Stimulated activated CD4-positive, alpha-beta T cell treated with anti-CD3 and anti-CD28 coated beads, Interleukin-15, amount 100 ng/mL, for 48 hours (primary cell): Measurements from ENCODE around the gene ANKRD45.
"Not testable (repeated sequence)": the region's sequence is repeated elsewhere in the genome, so short reads cannot be mapped to it uniquely, and the experiment has no call there.

Source experiments
- DNase-seq, 2 donors: peaks; one replicate each; pipeline ENCODE4 v3.0.0-alpha.2; 2020; ENCODE audit warnings: low read depth in 2 of 2

ANKRD45 gene

GRCh38 chr1:173642450-173643139 is 27.1 kb downstream of the ANKRD45 start:
- not testable (repeated sequence) for DNase-seq

GRCh38 chr1:173639102-173639501 is 30.5 kb downstream of the ANKRD45 start:
- DNase-seq = no peak

GRCh38 chr1:173638043-173639021 is 31.3 kb downstream of the ANKRD45 start:
- no peak for DNase-seq

- DNase-seq = not testable (repeated sequence)
These were observed 32.2 kb downstream of the ANKRD45 start for GRCh38 chr1:173637236-173638042.

- DNase-seq = no peak
These were observed 34.5 kb downstream of the ANKRD45 start, which contains the start of gene TEX50 for GRCh38 chr1:173635116-173635515. Gene TEX50, plus strand, starts transcription at chr1:173635338. Its CDS starts 184 bp downstream, at chr1:173635522.

GRCh38 chr1:173628888-173629287 is 40.8 kb downstream of the ANKRD45 start:
- no peak for DNase-seq

GRCh38 chr1:173627269-173627668 is 42.4 kb downstream of the ANKRD45 start:
- DNase-seq = no peak

- DNase-seq = no peak
These were observed 52.8 kb downstream of the ANKRD45 start for GRCh38 chr1:173616859-173617258.

- not testable (repeated sequence) for DNase-seq
These were observed 56.6 kb downstream of the ANKRD45 start for GRCh38 chr1:173613086-173613485.

- no peak for DNase-seq
These were observed 61.0 kb downstream of the ANKRD45 start for GRCh38 chr1:173608503-173609216.

GRCh38 chr1:173603056-173603591 is 66.5 kb downstream of the ANKRD45 start, which contains the start of gene SLC9C2:
Gene SLC9C2, minus strand, starts transcription at chr1:173603072. Its CDS starts 1,296 bp downstream, at chr1:173601776.
- DNase-seq = no peak

GRCh38 chr1:173601588-173601987 is 68.1 kb downstream of the ANKRD45 start:
- no peak for DNase-seq

GRCh38 chr1:173596097-173596825 is 73.4 kb downstream of the ANKRD45 start:
- no peak for DNase-seq

- not testable (repeated sequence) for DNase-seq
These were observed 78.5 kb downstream of the ANKRD45 start for GRCh38 chr1:173591138-173591537.

- no peak for DNase-seq
These were observed 79.1 kb downstream of the ANKRD45 start for GRCh38 chr1:173590557-173590956.

GRCh38 chr1:173581383-173582079 is 88.1 kb downstream of the ANKRD45 start:
- no peak for DNase-seq

- DNase-seq = no peak
These were observed 89.0 kb downstream of the ANKRD45 start for GRCh38 chr1:173580658-173581057.

- no peak for DNase-seq
These were observed 89.6 kb downstream of the ANKRD45 start for GRCh38 chr1:173580071-173580470.

- no peak for DNase-seq
These were observed 96.1 kb downstream of the ANKRD45 start for GRCh38 chr1:173573596-173573995.
